Activated T-cell treated with anti-CD3 and anti-CD28 coated beads, Interleukin-2, amount 50 U/mL, for 1 hour (primary cell): ENCODE results near the gene AQP6.

Source experiments
- DNase-seq: peaks from one replicate; pipeline ENCODE4 v3.0.0-alpha.2; 2020

The AQP6 gene

GRCh38 chr12:49956663-49957569 is 15.8 kb upstream of the AQP6 start:
- no peak for DNase-seq

DNA sequence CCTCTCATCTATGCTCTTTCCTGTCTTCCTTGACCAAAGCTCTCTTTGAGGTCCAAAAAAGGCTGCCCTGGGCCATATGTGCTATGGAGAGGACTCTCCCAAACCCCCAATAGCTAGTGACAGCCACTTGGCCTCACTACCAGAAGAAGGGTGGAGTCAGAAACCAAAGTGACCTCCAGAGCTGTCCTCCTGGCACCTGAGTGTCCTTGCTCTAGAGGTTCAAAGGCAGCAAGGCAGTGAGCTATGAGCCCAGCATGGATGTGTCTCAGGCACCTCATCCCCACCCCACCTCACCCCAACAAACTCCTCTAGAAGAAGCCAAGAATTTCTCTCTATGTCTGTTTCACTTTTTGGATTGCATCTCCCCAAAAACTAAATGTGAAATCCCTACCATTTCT is 15.2 kb upstream of the AQP6 start:
- DNase-seq = no peak

DNA sequence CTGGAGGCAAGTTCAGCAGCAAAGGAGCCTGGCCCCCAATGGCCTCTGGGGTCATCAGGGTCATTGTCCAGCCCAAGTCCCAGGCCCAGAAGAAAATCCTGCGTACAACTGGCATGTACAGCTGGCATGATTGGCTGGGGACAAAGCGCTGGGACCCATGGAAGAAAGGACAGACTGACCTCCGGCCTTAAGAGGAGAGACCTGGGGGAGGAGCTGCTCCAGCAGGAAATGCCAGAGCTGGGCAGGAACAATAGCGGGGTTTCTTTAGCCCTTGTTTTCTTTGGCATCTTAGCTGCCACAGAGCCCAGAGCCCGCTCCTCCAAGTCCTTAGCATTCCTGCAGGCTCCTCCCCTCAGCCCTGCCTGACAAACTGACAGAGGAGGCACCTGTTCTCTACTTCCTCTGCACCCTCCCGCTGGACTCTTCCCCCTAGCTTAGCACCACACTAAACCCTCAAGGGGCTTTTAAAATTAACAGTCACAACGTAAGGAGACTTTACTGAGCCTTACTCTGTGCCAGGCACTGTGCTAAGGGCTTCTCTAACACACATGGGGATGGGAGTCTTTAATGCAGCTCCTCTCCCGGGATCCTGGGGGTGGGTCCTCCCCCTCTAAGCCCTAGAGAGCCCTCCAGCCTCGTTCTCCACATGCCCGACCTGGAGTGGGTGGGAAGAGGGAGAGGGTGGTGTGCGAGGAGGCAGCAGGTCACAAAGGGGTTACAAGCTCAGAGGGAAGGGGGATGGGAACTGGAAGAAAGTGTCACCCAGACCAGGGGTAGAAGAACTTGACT is 12.9 kb upstream of the AQP6 start:
- no peak for DNase-seq

DNA sequence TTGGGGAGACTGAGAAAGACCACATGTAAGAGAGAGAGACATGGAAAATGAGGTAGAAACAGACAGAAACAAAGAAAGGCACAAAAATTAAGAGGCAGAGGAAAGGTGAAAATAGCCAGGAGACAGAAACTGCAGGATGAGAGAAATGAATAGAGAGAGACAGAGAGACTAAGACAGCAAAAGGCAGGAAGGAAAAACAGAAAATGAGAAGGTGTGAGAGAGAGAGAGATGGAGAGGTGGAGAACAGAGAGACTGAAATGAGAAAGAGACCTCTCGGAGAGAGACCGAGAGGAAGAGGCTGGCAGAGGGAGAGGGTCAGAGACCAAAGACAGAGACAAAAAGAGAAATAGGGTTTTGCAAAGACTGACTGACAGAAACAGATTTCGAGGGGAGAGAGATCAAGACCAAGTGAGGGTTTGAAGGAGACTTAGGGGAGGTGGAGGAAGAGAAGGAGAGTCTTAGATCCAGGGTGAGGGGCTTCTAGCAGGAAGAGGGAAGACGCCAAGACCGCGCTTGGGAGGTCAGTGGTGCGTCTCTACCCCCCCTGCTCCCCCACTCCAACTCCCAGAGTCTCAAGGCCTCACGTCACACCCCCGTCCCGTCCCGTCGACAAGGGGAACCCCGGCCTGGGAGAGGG is 12.2 kb upstream of the AQP6 start:
- no peak for DNase-seq

- DNase-seq = no peak
Measured at GRCh38 chr12:49961111-49961922, 11.4 kb upstream of the AQP6 start, which contains the start of gene AQP5. Gene AQP5 (plus strand): TSS chr12:49961872. CDS start chr12:49962018, 146 bp downstream.

- DNase-seq = no peak
Measured at GRCh38 chr12:49961993-49962764, 10.6 kb upstream of the AQP6 start.

DNA sequence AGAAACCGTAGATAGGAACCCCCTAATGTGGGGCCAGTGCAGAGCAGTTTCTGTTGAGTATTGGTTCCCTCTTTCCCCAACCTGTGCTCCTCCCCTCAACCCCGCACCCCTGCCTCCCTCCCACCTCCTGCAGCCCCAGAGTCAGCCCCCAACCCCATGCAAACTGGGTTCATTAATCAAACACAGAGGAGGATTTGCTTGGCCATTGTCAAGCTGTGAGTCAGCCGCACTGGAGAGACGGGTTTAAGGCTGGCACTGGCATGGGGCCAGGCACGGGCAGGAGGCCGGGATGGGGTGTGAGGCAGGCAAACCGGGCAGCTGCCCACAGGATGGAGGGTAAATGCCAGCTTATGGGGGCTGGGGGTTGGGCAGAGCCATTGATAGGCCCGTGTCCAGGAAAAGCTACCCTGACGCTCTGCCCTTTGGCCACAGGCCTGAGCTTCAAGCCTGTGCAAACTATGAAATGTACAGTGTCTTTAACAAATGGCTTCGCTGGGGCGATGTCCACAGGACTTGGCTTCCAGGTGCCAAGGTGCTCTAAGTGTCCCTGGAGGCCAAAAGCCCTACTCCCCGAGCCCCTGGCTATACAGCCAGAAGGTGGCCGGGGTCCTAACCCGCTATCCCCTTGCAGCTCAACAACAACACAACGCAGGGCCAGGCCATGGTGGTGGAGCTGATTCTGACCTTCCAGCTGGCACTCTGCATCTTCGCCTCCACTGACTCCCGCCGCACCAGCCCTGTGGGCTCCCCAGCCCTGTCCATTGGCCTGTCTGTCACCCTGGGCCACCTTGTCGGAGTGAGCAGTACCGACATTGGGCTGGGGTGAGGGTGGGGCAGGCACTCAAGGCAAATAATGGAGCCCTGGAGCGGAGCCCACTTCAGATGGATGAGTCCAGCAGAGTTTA is 9.6 kb upstream of the AQP6 start:
- no peak for DNase-seq

DNA sequence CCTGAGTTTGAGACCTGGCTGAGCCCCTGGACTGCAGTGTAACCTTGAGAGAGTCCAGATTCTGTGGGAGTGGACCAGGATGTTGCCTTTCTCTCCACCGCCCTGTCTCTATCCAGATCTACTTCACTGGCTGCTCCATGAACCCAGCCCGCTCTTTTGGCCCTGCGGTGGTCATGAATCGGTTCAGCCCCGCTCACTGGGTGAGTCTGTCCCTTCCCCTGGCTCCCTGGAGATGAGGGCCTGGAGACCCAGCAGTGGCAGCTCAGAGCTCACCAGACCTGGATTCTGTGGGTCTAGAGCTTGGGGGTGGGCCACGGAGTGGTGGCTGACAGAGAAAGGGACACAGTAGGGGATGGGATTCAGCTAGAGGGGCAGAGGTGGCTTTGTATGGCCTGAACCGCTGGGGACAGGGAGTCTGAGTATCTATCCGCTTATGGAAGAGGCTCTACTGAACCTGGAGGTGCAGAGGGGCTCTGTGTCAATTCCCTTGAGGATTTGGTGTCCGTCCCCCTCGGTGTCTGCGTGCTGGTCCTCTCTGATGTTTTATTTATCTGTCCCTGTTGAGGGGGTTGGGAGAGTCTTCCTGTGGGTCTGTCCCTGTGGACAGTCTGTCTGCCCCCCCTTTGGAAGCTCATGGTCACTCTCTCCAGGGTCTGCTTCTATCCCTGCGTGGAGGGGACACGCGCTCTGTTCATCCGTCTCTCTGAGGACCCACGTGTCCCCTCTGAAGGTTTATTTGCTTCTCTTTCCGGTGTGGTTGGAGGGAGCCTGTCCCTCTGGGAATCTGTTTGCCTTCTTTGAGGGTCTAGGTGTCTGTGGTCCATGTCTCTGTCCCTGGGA is 8.6 kb upstream of the AQP6 start:
- DNase-seq = no peak

DNA sequence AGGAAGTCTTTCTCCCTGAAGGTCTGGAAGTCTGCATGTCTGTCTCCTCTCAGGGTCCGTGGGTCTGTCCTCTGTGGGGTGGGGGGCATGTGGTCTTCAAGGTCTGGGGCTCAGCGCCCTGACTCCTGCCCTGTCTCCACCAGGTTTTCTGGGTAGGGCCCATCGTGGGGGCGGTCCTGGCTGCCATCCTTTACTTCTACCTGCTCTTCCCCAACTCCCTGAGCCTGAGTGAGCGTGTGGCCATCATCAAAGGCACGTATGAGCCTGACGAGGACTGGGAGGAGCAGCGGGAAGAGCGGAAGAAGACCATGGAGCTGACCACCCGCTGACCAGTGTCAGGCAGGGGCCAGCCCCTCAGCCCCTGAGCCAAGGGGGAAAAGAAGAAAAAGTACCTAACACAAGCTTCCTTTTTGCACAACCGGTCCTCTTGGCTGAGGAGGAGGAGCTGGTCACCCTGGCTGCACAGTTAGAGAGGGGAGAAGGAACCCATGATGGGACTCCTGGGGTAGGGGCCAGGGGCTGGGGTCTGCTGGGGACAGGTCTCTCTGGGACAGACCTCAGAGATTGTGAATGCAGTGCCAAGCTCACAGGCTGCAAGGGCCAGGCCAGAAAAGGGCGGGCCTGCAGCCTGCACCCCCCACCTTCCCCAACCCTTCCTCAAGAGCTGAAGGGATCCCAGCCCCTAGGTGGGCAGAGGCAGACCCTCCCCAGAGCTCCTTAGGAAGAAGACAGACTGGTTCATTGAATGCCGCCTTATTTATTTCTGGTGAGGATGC is 7.7 kb upstream of the AQP6 start:
- no peak for DNase-seq

GRCh38 chr12:49965836-49966235 is 6.9 kb upstream of the AQP6 start:
- no peak for DNase-seq

DNA sequence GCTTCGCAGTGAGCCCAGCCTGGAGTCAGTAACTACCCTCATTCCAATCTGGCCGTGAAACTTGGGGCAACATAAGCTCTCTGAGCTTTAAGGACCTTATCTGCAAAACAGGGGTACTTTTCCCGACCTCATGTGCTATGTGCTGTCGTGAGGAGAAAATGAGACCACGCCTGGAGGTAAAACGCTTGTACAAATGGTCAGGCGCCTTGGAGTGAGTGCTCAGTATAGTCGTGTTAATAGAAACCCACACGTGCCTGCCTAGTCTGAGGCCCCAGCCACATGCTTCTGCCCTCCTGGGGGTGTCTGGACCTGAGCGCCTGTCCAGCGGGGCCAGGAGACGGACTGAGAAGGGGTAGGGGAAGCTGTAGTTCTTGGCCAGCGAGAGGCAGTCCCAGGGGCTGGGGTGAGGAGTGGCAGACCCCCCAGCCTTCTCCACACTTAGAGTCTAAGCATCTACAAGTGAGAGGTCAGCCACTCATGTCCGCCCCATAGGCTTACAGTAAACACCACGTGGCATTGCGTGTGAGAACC is 6.2 kb upstream of the AQP6 start:
- DNase-seq = no peak

- peak; percentile 96 for DNase-seq
Measured at GRCh38 chr12:49967042-49967776, 5.5 kb upstream of the AQP6 start.

- no peak for DNase-seq
Measured at GRCh38 chr12:49967777-49968250, 4.9 kb upstream of the AQP6 start.

DNA sequence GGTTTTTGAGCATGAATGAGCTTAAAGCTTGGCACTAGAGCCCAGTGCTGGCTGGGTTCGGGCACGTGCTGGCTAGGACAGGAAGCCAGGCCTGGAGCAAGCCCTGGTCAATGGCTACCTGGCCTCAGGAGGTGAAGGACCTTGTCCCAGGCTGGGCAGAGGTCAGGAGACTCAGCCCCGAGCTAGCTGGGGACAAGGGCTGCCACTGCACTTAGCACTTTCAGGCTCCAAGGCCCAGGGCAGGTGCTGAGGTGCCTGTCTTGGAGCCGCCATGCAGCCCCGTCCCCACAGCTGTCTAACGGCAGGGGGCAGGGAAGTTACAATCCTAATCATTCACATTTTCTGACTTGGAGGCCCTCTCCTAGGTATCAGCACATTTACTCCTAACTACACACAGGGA is 4.3 kb upstream of the AQP6 start:
- DNase-seq = no peak

- no peak for DNase-seq
Measured at GRCh38 chr12:49969027-49969426, 3.7 kb upstream of the AQP6 start.

DNA sequence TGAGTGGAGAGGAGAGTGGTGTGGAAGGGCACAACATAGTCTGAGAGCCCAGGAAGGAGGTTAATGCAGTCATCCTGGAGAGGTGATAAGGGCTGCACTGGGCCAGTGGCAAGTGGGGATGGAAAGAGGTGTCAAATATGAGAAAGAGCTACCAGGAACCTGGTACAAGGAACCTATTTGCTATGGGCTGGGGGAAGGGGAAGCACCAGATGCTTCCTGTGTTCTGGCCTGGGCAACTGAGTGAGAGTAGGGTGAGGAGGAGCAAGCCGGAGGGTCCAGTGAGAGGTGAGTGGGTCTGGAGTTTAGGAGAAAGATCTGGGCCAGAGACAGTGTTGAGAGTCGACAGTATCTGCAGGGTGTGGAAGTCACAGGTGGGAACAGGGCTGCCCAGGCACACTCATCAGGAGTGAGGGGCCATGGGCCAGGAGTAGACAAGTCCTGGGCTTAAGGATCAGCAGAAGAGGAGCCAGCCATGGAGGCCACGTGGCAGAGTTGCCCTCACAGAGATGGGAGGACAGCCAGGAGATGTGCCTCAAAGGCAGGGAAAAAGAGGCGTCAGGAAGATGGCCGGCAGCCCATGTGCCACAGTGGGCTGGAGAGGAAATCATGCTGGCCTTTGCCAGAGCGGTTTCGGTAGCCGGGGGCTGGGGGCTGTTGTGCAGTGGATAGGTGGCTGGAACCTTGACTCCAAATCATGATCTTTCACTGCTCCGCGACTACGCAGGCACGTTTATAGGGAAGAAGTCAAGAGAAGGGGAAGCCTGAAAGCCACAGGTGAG is 2.9 kb upstream of the AQP6 start:
- DNase-seq = no peak

DNA sequence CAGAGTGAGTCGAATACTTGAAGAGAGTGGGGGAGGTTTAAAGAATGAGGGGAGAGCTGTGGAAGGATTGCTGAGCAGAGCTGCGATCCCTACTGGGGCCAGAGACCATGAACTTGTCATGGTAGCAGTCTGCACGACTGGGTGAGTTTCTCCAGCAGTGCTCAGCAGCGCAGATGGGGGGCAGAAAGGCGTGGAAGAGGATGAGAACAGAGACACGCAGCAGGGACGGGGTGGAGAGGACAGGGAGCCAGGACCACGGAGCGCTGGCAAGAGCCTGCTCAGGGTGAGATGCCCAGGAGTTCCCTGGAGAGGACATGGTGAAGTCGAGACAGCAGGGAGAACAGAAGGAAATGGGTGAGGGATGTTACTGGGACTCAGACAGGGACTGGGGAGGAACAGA is 2.1 kb upstream of the AQP6 start:
- DNase-seq = no peak
